ENCODE data around the gene MAP3K3. TPM values are rescaled to one million over a fixed set of nuclear protein-coding genes. Genes with fewer than 3 reads are reported as not detected.

MAP3K3 gene
- total and polyA plus RNA-seq, 9 of the 15 experiments (the other 6 are each of a cell fraction or from before 2014, with no cell fraction given) = 0.69 to 16.5 (median 12.1) TPM

DNA sequence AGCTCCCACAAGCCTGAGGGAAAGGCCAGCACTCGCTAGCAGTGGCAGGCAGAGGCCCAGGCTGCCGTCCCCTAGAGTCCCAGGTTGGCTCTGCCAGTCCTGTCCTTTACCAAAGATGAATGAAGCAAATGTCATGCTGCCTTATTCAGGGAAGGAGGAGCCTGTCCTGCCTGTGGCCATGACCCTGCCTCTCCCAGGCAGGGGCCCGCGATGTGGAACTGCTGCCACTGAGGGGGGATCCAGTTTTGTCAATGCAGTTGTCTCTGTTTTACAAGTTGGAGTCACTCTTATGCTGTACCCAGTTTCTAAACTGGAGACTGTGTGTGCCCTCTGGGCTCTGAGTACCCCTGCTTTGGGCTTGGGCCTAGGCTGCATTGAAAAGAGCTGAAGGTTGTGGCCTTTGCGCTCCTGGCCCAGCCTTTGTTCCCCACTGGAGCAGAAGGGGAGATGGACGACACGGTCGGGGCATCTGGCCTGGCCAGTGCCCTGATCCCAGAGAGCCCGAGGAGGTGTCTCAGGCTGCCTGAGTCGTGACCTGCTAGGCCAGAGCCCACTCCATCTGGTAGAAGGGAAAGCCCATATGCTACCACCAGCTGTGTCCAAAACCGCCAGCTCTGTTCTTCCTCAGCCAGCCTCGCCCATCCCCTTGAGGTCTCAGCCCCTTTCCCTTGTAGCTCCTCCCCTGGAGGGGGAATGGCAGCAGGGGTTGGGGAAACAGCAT, 72.2 kb downstream of the MAP3K3 start (continued):
- TF ChIP-seq ZNF655 (CRISPR knock-in tag; IDR thresholded peaks at IDR 0.05) = no peak
- TF ChIP-seq, protein P1, sequence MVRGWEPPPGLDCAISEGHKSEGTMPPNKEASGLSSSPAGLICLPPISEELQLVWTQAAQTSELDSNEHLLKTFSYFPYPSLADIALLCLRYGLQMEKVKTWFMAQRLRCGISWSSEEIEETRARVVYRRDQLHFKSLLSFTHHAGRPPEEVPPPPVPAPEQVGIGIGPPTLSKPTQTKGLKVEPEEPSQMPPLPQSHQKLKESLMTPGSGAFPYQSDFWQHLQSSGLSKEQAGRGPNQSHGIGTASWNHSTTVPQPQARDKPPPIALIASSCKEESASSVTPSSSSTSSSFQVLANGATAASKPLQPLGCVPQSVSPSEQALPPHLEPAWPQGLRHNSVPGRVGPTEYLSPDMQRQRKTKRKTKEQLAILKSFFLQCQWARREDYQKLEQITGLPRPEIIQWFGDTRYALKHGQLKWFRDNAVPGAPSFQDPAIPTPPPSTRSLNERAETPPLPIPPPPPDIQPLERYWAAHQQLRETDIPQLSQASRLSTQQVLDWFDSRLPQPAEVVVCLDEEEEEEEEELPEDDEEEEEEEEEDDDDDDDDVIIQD (CRISPR knock-in tag; IDR thresholded peaks at IDR 0.05) = no peak
- TF ChIP-seq, protein P2, sequence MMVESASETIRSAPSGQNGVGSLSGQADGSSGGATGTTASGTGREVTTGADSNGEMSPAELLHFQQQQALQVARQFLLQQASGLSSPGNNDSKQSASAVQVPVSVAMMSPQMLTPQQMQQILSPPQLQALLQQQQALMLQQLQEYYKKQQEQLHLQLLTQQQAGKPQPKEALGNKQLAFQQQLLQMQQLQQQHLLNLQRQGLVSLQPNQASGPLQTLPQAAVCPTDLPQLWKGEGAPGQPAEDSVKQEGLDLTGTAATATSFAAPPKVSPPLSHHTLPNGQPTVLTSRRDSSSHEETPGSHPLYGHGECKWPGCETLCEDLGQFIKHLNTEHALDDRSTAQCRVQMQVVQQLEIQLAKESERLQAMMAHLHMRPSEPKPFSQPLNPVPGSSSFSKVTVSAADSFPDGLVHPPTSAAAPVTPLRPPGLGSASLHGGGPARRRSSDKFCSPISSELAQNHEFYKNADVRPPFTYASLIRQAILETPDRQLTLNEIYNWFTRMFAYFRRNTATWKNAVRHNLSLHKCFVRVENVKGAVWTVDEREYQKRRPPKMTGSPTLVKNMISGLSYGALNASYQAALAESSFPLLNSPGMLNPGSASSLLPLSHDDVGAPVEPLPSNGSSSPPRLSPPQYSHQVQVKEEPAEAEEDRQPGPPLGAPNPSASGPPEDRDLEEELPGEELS (CRISPR knock-in tag; IDR thresholded peaks at IDR 0.05; ENCODE audit: borderline replicate concordance) = no peak
